Endothelial cell of umbilical vein (primary cell): ENCODE measurements around the gene ZCCHC14. TPM values are rescaled to one million over a fixed set of nuclear protein-coding genes. Genes with fewer than 3 reads are reported as not detected.

Experiments
- BruUV-seq: library from RNA; stranded (reverse); fragments of 400-500 nt; replicated peaks from 2 replicates; lab custom pipeline; 2021; lab: Mats Ljungman, UMichigan
- CTCF ChIA-PET: fragments of 300-600, 350-600 bp; sonication (Branson Sonifier 250); formaldehyde crosslinking; loops from one replicate; lab custom pipeline; 2021; ENCODE audit warnings: antibody characterized with exemption, inconsistent platforms; lab: Charles Lee
- POLR2A ChIA-PET: fragments of 300-600, 350-600 bp; sonication (Branson Sonifier 250); formaldehyde crosslinking; loops from one replicate; lab custom pipeline; 2021; ENCODE audit warnings: antibody characterized with exemption, inconsistent platforms; lab: Charles Lee
- DNase-seq: peaks from one replicate; pipeline ENCODE4 v3.0.0-alpha.2; 2011; ENCODE audit warnings: low read depth, low spot score
- FAIRE-seq: peaks from 2 replicates; lab custom pipeline; 2011; peaks lifted over from hg19 to GRCh38; lab: Jason Lieb, UNC
- H2AFZ ChIP-seq: 2 replicates; pipeline ENCODE4 v1.6.0; 2012; ENCODE audit warnings: low read depth, low read length, control low read depth, inconsistent platforms
- H3K27ac ChIP-seq: 2 replicates; pipeline ENCODE4 v1.5.1; 2011; ENCODE audit warnings: low read depth, mild to moderate bottlenecking, control low read depth, low read length, moderate library complexity; ENCODE audit not compliant: insufficient read depth
- H3K27me3 ChIP-seq, 2 experiments: 2 replicates each; pipeline versions ENCODE4 v1.6.0 to v1.6.1; 2011; ENCODE audit warnings: low read length in 2 of 2, mixed read lengths in 1 of 2; ENCODE audit not compliant: control insufficient read depth in 2 of 2, insufficient read depth in 2 of 2
- H3K36me3 ChIP-seq, 2 experiments: 2 replicates in 1 of 2; 3 replicates in 1 of 2; pipeline ENCODE4 v1.5.1; 2011; ENCODE audit warnings: low read length in 2 of 2, mild to moderate bottlenecking in 1 of 2, moderate library complexity in 1 of 2; ENCODE audit not compliant: control insufficient read depth in 2 of 2, insufficient read depth in 2 of 2; ENCODE audit errors: extremely low read depth in 1 of 2
- H3K4me1 ChIP-seq: 3 replicates; pipeline ENCODE4 v1.5.1; 2011; ENCODE audit warnings: mild to moderate bottlenecking, low read length; ENCODE audit not compliant: control insufficient read depth, insufficient read depth; ENCODE audit errors: extremely low read depth
- H3K4me2 ChIP-seq: 2 replicates; pipeline ENCODE4 v1.6.1; 2011; ENCODE audit warnings: low read length, control low read depth, mixed read lengths; ENCODE audit not compliant: insufficient read depth
- H3K4me3 ChIP-seq, 3 experiments: fragments of 200-600 bp in 1 of 3; sonication (generic), shearing (Covaris generic) in 1 of 3; replicated peaks in 1 of 3; 2 replicates each; pipeline ENCODE4 v1.5.1; 2011 to 2016; ENCODE audit warnings: control low read depth in 3 of 3, low read length in 3 of 3, mild to moderate bottlenecking in 2 of 3, inconsistent platforms in 1 of 3, low read depth in 1 of 3, moderate library complexity in 1 of 3; ENCODE audit not compliant: insufficient read depth in 1 of 3
- H3K79me2 ChIP-seq: 2 replicates; pipeline ENCODE4 v1.6.0; 2012; ENCODE audit warnings: low read length, inconsistent platforms; ENCODE audit not compliant: control insufficient read depth, insufficient read depth
- H3K9ac ChIP-seq: replicated peaks from 2 replicates; pipeline ENCODE3; 2011; ENCODE audit warnings: low read length, control low read depth; ENCODE audit not compliant: insufficient read depth; ENCODE audit errors: extremely low read depth
- H3K9me1 ChIP-seq: replicated peaks from 3 replicates; pipeline ENCODE4 v1.6.0; 2011; ENCODE audit warnings: mild to moderate bottlenecking, low read length; ENCODE audit not compliant: control insufficient read depth, insufficient read depth; ENCODE audit errors: extremely low read depth
- H3K9me3 ChIP-seq: replicated peaks from 2 replicates; pipeline ENCODE4 v1.5.1; 2012; ENCODE audit warnings: low read length, inconsistent platforms; ENCODE audit not compliant: control insufficient read depth, insufficient read depth
- H4K20me1 ChIP-seq: replicated peaks from 2 replicates; pipeline ENCODE3; 2011; ENCODE audit warnings: mild to moderate bottlenecking, low read length; ENCODE audit not compliant: control insufficient read depth, insufficient read depth; ENCODE audit errors: extremely low read depth
- CTCF ChIP-seq, 2 donors: IDR thresholded peaks; 1 replicate in 1 of 2; 2 replicates in 1 of 2; pipeline ENCODE4 v1.5.1; 2011; ENCODE audit warnings: low read length in 2 of 2, mild to moderate bottlenecking in 2 of 2, moderate library complexity in 2 of 2, control low read depth in 1 of 2, inconsistent platforms in 1 of 2, low read depth in 1 of 2; ENCODE audit not compliant: insufficient read depth in 1 of 2; ENCODE audit errors: extremely low read depth in 1 of 2
- EZH2 ChIP-seq: IDR thresholded peaks from 2 replicates; pipeline ENCODE4 v1.6.1; 2012; ENCODE audit warnings: borderline replicate concordance, low read depth, mild to moderate bottlenecking, moderate library complexity, low read length, inconsistent platforms; ENCODE audit not compliant: severe bottlenecking
- FOS ChIP-seq: IDR thresholded peaks from 2 replicates; pipeline ENCODE4 v1.6.1; 2011; ENCODE audit warnings: mild to moderate bottlenecking, low read length, moderate library complexity, borderline replicate concordance; ENCODE audit not compliant: insufficient read depth
- GATA2 ChIP-seq: IDR thresholded peaks from 2 replicates; pipeline ENCODE4 v1.7.0; 2011; ENCODE audit warnings: low read depth, mild to moderate bottlenecking, moderate library complexity, mixed read lengths, low read length; ENCODE audit not compliant: insufficient read length, insufficient read depth
- JUN ChIP-seq: IDR thresholded peaks from 2 replicates; pipeline ENCODE4 v1.6.1; 2011; ENCODE audit warnings: borderline replicate concordance, low read depth; ENCODE audit not compliant: insufficient read length, insufficient read depth
- MAX ChIP-seq: IDR thresholded peaks from 2 replicates; pipeline ENCODE4 v1.6.1; 2011; ENCODE audit not compliant: insufficient read depth, insufficient read length
- MYC ChIP-seq: IDR thresholded peaks from one replicate; pipeline ENCODE4 v1.6.1; 2011; ENCODE audit warnings: mild to moderate bottlenecking, low read depth, low read length
- POLR2A ChIP-seq: IDR thresholded peaks from 2 replicates; pipeline ENCODE4 v1.6.1; 2012; ENCODE audit warnings: low read depth, mild to moderate bottlenecking, control low read depth, low read length
- POLR2AphosphoS5 ChIP-seq: IDR thresholded peaks from 2 replicates; pipeline ENCODE4 v1.6.1; 2012; ENCODE audit warnings: low read depth, mild to moderate bottlenecking, control low read depth, low read length, moderate library complexity; ENCODE audit not compliant: insufficient read depth
- dilution Hi-C: fragments of 300-500 bp; cut with MboI; formaldehyde crosslinking; loops from one replicate; pipeline ENCODE4 v1.15.0; 2019; ENCODE audit warnings: low sequenced_read_pairs; ENCODE audit not compliant: extremely low pct_ligation_motif_present
- intact Hi-C: fragments of 100-400 bp; cut with micrococcal nuclease; formaldehyde crosslinking; loops from one replicate; pipeline ENCODE4 v1.10.0; 2022
- polyA plus RNA-seq, 4 experiments: library from polyadenylated mRNA; depleted of rRNA in 3 of 4; stranded (reverse) in 3 of 4; unstranded in 1 of 4; fragments of >200 nt; gene quantifications; 2 replicates each; pipeline versions ENCODE4 v1.2.1 to v1.2.3, GENCODE V29; 2011 to 2012; ENCODE audit warnings: missing spikeins in 1 of 4
- total RNA-seq: library from RNA; stranded (reverse); gene quantifications from 2 replicates; pipeline ENCODE4 v1.2.3, GENCODE V29; 2021

ZCCHC14 gene
- total and polyA plus RNA-seq, 2 donors (not counting 3 experiments of a cell fraction or from before 2014, with no cell fraction given): 9.5 to 30.9 TPM

GRCh38 chr16:87528690-87529579, 36.1 kb upstream of the ZCCHC14 start:
- Histone ChIP-seq H3K27me3 (peaks cover 7 to 10% of the 10 kb centered on the region in 2 experiments), H3K9me1 (no peaks in the 10 kb centered on the region), H3K79me2 (no peaks in the 10 kb centered on the region), H3K9me3 (no peaks in the 10 kb centered on the region), H3K4me1 (no peaks in the 10 kb centered on the region), H4K20me1 (no peaks in the 10 kb centered on the region), H3K4me3 (no peak overlapping the region), H3K9ac (no peak overlapping the region), H3K27ac (no peak overlapping the region), H3K36me3 (no peaks in the 10 kb centered on the region), H2AFZ (no peak overlapping the region), H3K4me2 (no peak overlapping the region)
- dilution Hi-C loops: no loop called here
- FAIRE-seq (no peak), DNase-seq (no peak)
- intact Hi-C loops: no loop called here
- POLR2A ChIA-PET: no interaction called here
- CTCF ChIA-PET: interaction anchor here (1.2 to 1.3 kb wide), 4 partner anchors 10 to 112 kb away, joined by 3 to 5 read pairs (median 4); no protein-coding TSS in a partner anchor
- TF ChIP-seq JUN (no peak), GATA2 (no peak), MAX (no peak), EZH2 (no peak), CTCF (IDR thresholded peaks at IDR 0.05; ENCODE audit: extremely low read depth in 1 of 2, insufficient read depth in 1 of 2, low read depth in 1 of 2, low read length in 2 of 2) (no peak), POLR2AphosphoS5 (no peak), MYC (no peak), POLR2A (no peak), FOS (no peak)
- no TSS peak for BruUV-seq
